Measurements from ENCODE around the gene PNPLA7. TPM values are rescaled to one million over a fixed set of nuclear protein-coding genes. Genes with fewer than 3 reads are reported as not detected.
"Not testable (repeated sequence)": the region's sequence is repeated elsewhere in the genome, so short reads cannot be mapped to it uniquely, and the experiment has no call there.

Gene PNPLA7
- 1 to 10 TPM; 2.1 to 5.1 (median 2.4) TPM for polyA plus RNA-seq (ENCODE audit: insufficient read length in 3 of 3)
- long read RNA-seq, donor 1: 0 reads
- long read RNA-seq, donor 2: 0 reads
- long read RNA-seq, donor 3, partial matches to known transcripts: 0 of 165 reads
- long read RNA-seq, donor 3, other reads (novel, unspliced or antisense): 165 of 165 reads
- long read RNA-seq, donor 4, partial matches to known transcripts: 131 of 131 reads
- long read RNA-seq, donor 4, other reads (novel, unspliced or antisense): 0 of 131 reads
- long read RNA-seq, donor 5: 0 reads
- long read RNA-seq, donor 6: 0 reads
- long read RNA-seq, donor 7, partial matches to known transcripts: 204 of 204 reads
- long read RNA-seq, donor 7, other reads (novel, unspliced or antisense): 0 of 204 reads
- long read RNA-seq, donor 8: 0 reads
- long read RNA-seq, donor 9: 0 reads
- long read RNA-seq, donor 10: 0 reads
- long read RNA-seq, donor 11: 0 reads
- long read RNA-seq, donor 12: 0 reads
- long read RNA-seq, donor 13: 0 reads
- long read RNA-seq, donor 14, partial matches to known transcripts: 53 of 228 reads
- long read RNA-seq, donor 14, other reads (novel, unspliced or antisense): 175 of 228 reads
- long read RNA-seq, donor 15: 0 reads
- long read RNA-seq, donor 16, partial matches to known transcripts: 436 of 436 reads
- long read RNA-seq, donor 16, other reads (novel, unspliced or antisense): 0 of 436 reads

DNA sequence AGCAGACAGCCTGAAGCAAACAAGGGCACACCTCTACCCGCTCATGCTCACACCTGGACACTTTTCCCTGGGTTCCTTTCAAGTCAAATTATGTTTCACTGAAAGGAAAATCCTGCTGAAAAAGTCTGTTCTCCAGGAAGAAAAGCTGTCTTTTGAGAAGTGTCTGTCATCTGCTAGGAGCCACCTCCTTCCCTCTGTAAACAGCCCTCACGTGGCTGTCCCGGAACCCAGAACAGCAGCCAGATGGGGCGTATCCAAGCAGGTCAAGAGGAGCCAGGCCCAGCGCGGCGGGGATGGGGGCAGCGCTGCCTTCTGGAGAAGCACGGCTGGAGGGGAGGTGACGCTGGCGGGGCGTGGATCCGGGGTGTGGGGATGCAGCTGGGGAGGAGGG is at the start of gene PNPLA7:
Gene PNPLA7 (minus strand): TSS at position 172 of the 391 bp plus-strand sequence. CDS start 205 bp downstream, outside the sequence.
- peak in 9 of 11 donors; percentile 53 to 84 (median 82) for DNase-seq (ENCODE audit: extremely low read depth in 1 of 11, low read depth in 9 of 11, low spot score in 4 of 11)

DNA sequence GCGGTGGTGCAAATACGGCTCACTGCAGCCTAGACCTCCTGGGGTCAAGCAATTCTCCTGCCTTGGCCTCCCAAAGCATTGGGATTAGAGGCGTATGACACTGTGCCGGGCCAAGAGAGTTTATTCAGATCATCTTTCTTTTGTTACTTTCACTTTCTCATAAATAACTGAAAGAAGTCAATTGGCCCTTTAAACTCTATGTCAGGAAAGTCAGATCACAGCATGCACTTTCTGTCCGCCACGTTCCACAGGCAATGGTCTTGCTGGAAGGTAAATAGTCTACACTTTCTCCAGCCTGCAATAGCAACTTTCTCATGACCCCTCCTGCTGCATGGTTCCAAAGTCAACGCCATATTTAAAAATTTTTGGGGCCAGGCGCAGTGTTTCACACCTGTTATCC is 48.7 kb upstream of the PNPLA7 start:
- DNase-seq (ENCODE audit: extremely low read depth in 1 of 11, low read depth in 9 of 11, low spot score in 4 of 11): no peak

DNA sequence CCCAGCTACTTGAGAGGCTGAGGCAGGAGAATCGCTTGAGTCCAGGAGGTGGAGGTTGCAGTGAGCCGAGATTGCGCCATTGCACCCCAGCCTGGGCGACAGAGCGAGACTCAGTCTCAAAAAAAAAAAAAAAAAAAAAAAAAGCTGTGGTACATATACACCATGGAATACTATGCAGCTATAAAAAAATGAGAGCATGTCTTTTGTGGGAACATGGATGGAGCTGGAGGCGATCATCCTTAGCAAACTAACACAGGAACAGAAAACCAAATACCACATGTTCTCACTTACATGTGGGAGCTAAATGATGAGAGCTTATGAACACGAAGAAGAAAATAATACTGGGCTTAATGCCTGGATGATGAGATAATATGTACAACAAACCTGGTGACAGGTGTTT is 46.4 kb upstream of the PNPLA7 start:
- not testable (repeated sequence) for DNase-seq (ENCODE audit: extremely low read depth in 1 of 11, low read depth in 9 of 11, low spot score in 4 of 11)

DNA sequence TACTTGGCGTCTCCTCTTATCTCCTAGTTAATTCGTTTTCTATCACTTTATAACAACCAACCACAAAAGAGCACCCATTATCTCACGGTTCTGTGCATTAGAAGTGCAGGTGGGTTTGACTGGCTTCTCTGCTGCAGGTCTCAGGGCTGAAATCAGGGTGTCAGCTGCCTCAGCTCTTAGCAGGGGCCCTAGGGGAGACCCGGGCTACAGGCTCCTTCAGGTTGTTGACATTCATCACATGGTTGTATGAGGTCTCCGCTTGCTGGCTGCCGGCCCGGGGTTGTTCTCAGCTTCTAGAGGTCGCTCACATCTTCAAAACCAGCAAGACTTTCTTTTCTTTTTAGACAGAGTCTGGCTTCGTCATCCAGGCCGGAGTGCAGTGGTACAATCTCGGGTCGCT is 43.0 kb upstream of the PNPLA7 start:
- DNase-seq (ENCODE audit: extremely low read depth in 1 of 11, low read depth in 9 of 11, low spot score in 4 of 11): no peak

DNA sequence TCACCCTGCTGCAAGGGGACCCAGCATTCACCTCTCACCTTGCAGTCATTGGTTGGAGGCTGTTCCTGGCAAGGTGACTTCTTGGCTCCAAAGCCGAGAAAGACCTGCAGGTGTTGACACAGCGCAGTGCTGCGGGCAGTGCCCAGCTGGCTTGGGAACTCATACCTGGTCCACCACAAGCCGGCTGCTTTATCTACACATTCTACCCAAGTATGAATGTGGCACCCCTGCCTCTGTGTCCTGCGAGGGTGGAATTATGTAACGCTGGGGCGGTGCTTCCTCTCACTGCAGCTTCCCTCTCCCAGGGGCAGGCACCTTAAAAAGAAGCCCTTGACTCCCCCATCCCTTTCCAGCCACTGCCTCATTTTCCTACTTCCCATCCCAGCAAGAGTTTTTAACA is 42.6 kb upstream of the PNPLA7 start:
- DNase-seq (ENCODE audit: extremely low read depth in 1 of 11, low read depth in 9 of 11, low spot score in 4 of 11): no peak

DNA sequence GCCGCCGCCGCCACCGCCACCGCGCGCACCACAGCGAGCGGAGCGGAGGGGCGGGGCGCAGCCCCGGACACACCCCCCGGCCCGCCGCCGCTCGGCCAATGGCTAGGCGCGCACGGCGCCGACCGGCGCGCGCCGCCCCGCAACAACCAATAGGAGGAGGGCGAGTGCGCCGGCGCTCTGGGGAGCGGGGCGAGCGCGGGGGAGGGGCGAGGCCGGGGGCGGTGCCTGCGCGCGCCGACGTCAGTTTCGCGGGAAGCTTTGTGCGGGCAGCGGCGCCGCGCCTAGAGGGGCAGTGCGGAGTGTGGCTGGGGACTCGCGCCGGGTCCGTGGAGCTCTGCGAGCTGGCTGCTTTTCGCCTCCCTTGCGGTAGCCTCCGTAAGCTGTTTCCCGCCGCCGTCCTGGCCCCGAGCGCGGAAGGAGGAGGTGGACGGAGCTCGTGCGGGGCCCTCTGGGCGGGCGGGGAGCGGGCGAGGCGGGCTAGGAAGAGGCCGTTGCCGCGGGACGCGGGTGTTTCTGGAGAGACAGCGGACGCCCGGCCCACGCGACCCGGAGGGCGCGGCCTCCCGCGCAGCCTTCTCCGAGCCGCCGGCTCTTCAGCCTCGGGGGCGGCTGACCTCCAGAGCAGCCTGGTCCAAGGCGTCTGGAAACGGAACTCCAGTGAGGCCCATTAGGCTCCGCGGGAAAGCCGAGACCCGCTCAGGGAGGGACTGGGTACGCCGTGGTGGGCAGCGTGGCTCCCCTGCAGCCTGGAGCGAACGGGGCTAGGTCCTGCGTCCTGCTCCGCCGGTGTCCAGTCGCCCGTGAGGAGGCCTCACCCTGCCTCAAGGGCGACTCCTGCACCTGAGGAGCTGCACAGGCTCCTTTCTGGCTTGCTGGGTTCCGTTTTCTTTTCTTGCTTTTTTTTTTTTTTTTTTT is 40.5 kb upstream of the PNPLA7 start, which contains the start of gene ZMYND19:
Gene ZMYND19 (minus strand): TSS at position 44 of the 915 bp plus-strand sequence. CDS start 249 bp downstream, outside the sequence.
- DNase-seq (ENCODE audit: extremely low read depth in 1 of 11, low read depth in 9 of 11, low spot score in 4 of 11): peak; percentile 71 to 90 (median 84)

DNA sequence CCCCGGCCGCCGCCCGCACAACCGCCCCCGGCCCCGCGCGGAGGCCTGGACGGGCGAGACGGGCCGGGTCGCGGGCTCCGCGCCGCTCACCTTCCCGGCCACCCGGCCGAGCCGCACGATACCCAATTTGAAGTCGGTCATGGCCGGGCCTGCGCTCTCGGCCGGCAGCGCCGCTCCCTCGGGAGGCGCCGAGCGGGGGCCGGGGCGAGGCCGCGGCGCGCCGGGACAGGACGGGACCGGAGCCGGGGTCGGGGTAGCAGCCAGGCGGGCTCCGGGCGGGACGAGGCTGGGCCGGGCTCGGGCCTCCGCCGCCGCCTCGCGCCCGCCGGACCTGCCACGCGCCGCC is 39.9 kb upstream of the PNPLA7 start:
- DNase-seq (ENCODE audit: extremely low read depth in 1 of 11, low read depth in 9 of 11, low spot score in 4 of 11): no peak

DNA sequence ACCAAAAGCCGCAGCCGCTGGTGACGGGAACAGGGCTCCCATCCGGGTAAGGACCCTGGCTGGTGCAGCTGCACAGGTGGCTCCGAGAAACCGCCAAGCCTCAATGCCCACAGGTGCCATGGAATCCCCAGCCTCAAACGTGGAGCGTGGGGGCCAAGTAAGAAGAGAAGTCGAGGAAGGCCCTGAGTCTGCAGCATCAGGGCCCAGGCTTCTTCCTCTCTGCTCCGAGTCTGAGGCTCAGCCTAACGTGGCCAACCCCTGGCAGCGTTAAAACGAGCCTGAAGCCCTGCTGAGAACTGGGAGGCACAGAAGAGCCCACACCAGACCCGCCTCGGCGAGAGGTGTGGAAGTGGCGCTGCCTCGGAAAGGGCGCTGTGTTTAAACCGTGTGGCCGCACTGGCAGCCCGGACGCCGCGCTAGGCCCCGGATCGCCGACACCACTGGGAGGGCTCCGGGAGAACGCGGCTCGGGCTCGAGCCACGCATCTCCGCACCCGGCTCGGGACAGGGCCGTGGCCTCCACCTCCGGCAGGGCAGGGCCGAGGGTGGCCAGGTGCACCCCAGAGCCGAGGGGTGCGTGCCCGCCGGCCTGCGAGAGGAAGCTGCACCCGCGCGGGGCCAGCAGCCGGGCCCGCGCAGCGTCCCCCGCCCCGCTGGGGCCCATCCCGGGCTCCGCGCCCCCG is 39.4 kb upstream of the PNPLA7 start:
- DNase-seq (ENCODE audit: extremely low read depth in 1 of 11, low read depth in 9 of 11, low spot score in 4 of 11): no peak

DNA sequence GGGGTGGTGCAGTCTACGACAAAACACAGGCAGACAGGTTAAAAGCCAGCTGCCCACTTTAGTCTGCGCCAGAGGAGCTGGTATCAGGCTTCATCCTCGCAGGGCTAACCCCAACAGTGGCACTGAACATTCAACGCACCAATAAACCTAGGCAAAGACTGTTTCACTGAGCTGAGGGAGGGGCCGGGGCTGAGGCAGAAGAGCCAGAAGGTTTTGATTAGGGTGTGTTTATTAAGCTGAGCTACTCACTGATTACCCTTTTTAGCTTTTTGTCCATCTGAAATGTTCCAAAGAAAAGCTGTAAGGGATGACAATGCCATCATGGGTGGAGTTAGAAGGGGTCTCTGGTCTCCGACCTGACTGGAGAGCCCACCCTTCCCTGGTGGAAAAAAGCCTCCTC is 38.7 kb upstream of the PNPLA7 start:
- no peak for DNase-seq (ENCODE audit: extremely low read depth in 1 of 11, low read depth in 9 of 11, low spot score in 4 of 11)

DNA sequence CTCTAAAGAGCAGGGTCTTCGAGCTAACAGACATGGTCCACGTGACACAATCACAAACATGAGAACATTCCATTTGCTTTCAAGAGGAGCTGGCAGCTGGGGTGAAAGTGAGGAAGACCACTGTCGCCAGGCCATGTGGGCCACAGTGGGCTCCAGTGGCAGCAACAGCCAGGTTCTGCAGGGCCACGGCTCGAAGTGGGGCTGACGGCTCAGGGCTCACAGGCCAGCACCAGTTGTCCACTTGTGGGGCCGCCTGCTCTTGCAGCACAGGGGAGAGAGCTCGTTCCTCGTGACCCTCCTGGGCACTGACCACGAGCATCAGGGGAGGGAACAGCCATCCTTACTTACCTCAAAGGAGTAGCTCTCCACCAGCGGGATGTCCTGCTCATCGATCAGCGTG is 38.1 kb upstream of the PNPLA7 start:
- DNase-seq (ENCODE audit: extremely low read depth in 1 of 11, low read depth in 9 of 11, low spot score in 4 of 11): no peak

DNA sequence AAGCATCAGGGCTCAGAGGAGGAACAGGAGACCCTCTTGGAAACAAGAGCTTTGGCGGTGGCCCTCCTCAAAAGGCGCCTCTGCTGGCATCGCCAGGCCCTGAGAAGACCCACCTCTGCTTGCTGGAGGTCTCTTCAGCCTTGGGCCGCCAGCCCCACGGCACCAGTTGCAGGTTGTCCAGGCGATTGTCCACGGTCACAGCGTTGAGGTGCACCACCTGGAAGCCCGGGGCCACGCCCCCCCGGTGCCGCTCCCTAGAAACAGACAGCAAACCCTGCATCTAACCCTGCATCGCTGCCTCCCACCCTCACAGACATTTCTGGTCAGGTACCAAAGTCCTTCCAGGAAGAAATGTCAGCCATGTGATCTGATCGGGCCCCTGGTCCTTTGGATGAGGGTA is 36.7 kb upstream of the PNPLA7 start:
- DNase-seq (ENCODE audit: extremely low read depth in 1 of 11, low read depth in 9 of 11, low spot score in 4 of 11): no peak

DNA sequence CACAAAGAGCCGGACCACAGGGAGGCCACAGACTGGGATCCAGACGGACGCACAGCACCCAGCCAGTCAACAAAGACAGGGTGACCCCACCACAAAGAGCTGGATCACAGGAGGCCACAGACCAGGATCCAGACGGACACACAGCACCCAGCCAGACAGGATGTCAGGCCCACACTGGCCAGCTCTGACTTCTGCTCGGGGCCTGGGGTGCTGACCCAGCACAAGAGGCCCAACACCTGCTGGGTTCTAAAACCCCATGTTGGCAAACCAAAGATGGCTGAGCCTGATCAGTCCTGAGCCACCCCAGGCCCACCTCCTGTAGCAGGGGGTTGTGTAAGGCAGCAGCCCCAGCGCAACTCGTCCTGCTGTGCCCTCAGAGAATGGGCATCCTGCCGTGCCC is 33.8 kb upstream of the PNPLA7 start:
- no peak for DNase-seq (ENCODE audit: extremely low read depth in 1 of 11, low read depth in 9 of 11, low spot score in 4 of 11)

DNA sequence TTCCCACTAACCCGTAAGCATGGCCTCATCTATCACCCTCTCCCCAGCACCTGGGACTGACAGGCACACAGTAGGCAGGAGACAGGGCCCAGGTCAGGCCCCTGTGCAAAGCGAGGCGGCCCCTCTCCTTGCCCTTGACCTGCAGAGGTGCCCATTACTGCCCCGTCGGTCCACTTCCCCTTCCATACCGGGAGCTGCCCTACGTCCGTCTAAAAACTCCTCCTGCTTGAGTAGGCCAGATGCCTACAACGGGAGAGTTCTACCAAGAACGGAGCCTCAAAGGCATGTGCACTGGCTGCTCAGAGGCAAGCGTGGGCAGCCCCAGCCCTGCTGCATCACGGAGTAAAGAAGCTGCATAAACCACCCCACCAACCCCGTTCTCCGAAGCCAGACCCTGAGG is 33.1 kb upstream of the PNPLA7 start:
- DNase-seq (ENCODE audit: extremely low read depth in 1 of 11, low read depth in 9 of 11, low spot score in 4 of 11): no peak

DNA sequence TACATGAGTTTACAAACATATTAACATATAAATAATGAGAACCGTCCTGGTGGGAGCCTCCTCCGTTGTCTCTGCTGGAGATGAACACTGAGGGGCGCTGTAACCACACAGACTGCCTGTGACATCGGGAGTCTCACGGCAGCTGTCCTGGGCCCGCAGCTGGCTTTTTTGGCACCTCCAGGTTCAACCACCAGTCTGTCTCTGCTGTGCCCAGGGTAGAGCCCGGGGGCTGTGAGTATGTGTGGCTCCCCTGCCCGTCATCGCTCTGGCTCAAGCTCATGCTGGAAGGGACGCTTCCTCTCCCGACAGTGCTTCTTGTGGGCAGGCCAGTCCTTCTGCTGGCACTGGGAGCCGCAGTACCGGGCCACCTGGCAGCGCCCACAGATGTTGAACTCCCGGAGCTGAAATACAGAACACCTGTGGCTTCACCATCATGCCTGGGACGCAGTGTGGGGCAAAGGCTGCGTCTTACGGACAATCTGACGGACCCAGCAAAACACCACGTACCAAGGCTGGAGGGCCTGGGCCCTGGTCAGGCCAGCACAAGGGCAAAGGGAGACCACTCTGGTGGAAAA is 32.2 kb upstream of the PNPLA7 start:
- DNase-seq (ENCODE audit: extremely low read depth in 1 of 11, low read depth in 9 of 11, low spot score in 4 of 11): no peak

DNA sequence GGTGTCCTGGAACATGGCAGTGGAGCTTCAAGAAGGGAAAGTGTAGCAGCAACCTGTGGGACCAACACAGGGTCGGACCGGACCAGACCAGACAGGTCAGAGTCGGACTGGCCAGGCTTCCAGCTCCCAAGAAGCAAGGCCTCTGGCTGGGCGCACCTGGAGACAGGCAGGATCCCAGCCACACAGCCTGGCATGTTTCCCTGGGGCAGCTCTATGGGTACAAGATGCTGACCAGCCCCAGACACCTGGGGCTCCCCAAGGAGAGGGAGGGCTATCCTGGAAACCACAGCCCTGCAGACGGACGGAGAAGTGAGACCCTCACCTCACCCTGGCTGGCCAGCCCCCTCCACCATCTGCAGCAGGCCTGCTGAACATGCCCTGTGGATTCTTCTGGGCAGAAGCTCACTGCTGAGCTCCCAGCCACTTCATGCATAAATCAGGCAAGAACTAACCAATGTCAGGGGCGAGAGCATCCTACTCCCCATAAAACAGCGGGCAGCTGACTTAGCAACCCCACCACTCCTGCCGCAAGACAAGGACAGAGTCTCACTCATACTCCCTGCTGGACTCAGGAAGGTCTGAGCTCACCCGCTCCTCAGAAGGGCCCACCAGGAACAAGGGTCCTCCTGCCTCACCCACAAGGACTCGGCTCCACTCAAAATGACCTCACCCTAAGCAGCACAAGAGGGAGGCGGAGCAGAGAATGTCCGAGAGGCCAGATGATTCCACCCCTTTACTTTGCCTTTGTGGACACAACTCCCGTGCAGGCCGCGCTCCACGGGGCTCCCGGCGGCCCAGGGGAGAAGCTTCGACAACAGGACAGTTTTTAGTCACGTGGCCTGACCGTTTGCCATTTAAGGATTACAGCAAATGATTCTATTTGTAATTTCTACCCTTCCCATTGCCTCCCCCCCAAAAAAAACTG is 31.4 kb upstream of the PNPLA7 start:
- no peak for DNase-seq (ENCODE audit: extremely low read depth in 1 of 11, low read depth in 9 of 11, low spot score in 4 of 11)

DNA sequence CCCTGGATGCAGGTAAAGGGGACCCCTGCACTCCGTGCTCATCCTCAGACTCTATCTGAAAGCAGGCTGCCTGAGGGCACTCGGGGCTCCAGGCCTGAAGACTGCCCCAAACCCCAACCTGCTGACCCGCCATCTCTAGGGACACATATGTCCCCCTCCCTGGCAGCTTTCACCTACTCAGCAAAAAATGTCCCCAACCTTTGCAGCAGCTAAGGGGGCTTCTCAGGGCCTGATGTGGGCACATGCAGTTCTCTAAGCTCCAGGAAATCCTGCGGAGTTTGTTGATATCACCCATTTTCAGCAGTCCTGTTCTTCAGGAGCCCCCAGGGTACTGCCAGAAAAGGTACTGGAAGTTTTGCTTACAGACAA is 30.7 kb upstream of the PNPLA7 start:
- DNase-seq (ENCODE audit: extremely low read depth in 1 of 11, low read depth in 9 of 11, low spot score in 4 of 11): no peak

DNA sequence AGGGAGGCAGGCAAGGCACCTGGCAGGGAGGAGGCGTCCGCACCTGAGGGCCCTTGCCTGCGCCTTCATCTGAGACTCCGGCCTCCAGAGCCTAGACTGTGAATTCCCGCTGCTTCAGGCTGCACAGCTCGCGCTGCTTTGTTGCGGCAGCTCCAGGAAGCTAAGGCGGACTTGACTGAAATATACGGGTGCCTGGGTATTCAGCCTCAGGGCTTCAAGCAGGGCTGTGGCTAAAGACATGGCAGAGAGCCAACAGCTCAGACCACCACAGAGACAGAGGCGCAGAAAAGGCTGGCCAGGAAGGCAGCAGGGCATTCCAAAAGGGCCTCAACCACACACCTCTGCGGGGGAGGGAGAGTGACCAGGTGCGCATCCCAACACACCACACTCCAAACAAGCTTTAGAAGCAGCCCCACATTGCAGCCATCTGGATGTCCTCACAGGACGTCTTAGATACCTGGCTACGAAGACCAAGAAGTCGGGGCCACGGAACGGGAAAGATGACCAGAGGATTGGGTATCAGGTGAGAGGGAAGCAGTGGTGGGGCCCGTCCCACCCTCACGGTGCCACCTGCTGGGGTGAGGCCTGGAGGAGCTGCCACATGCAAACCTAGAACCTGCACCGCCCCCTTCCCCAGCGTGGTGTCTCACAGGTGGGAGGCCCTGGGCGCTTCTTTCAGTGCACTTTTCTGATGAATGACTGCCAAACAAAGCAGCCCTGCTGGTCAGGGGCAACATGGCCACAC is 30.2 kb upstream of the PNPLA7 start:
- DNase-seq (ENCODE audit: extremely low read depth in 1 of 11, low read depth in 9 of 11, low spot score in 4 of 11): no peak
